Measurements from ENCODE around the gene LIF.

Gene LIF

GRCh38 chr22:30212996-30213441 is 33.5 kb downstream of the LIF start:
- H3K27me3 Mint-ChIP-seq (ENCODE audit: low read depth) = peaks cover 17% of the 10 kb centered on the region
- TF ChIP-seq CTCF (IDR thresholded peaks at IDR 0.05; ENCODE audit: unreplicated experiment in 3 of 3) = no peak
- no peak overlapping the region for H3K4me3 Mint-ChIP-seq
- peak overlapping the region in 1 of 3 experiments; percentile 33 for H3K27ac Mint-ChIP-seq
- no peaks in the 10 kb centered on the region for H3K9me3 Mint-ChIP-seq
- peaks cover 35% of the 10 kb centered on the region for H3K4me1 Mint-ChIP-seq
- no peaks in the 10 kb centered on the region for H3K36me3 Mint-ChIP-seq (ENCODE audit: low read depth)

- Mint-ChIP-seq H3K9me3 (no peaks in the 10 kb centered on the region), H3K36me3 (ENCODE audit: low read depth) (no peaks in the 10 kb centered on the region), H3K4me3 (no peak overlapping the region), H3K27ac (peak overlapping the region in 1 of 3 experiments; percentile 33), H3K27me3 (ENCODE audit: low read depth) (peaks cover 17% of the 10 kb centered on the region), H3K4me1 (peaks cover 34% of the 10 kb centered on the region)
- TF ChIP-seq CTCF (IDR thresholded peaks at IDR 0.05; ENCODE audit: unreplicated experiment in 3 of 3) = no peak
Measured at GRCh38 chr22:30212363-30212995, 34.1 kb downstream of the LIF start.

GRCh38 chr22:30211124-30211820 is 35.3 kb downstream of the LIF start:
- no peaks in the 10 kb centered on the region for H3K36me3 Mint-ChIP-seq (ENCODE audit: low read depth)
- H3K27ac Mint-ChIP-seq = peak overlapping the region in 2 of 3 experiments; percentile 14 to 52
- peaks cover 24% of the 10 kb centered on the region for H3K27me3 Mint-ChIP-seq (ENCODE audit: low read depth)
- H3K9me3 Mint-ChIP-seq = no peaks in the 10 kb centered on the region
- TF ChIP-seq CTCF (IDR thresholded peaks at IDR 0.05; ENCODE audit: unreplicated experiment in 3 of 3) = no peak
- no peak overlapping the region for H3K4me3 Mint-ChIP-seq
- peaks cover 44% of the 10 kb centered on the region for H3K4me1 Mint-ChIP-seq

GRCh38 chr22:30210235-30210909 is 36.2 kb downstream of the LIF start:
- Mint-ChIP-seq H3K9me3 (no peaks in the 10 kb centered on the region), H3K27me3 (ENCODE audit: low read depth) (peaks cover 20% of the 10 kb centered on the region), H3K4me1 (peaks cover 51% of the 10 kb centered on the region), H3K27ac (peak overlapping the region in 2 of 3 experiments; percentile 14 to 60), H3K36me3 (ENCODE audit: low read depth) (no peaks in the 10 kb centered on the region), H3K4me3 (no peak overlapping the region)
- TF ChIP-seq CTCF (IDR thresholded peaks at IDR 0.05; ENCODE audit: unreplicated experiment in 3 of 3) = no peak

GRCh38 chr22:30209642-30210041 is 36.9 kb downstream of the LIF start:
- Mint-ChIP-seq H3K27ac (peak overlapping the region in 2 of 3 experiments; percentile 95 to 100), H3K27me3 (ENCODE audit: low read depth) (peaks cover 18% of the 10 kb centered on the region), H3K9me3 (no peaks in the 10 kb centered on the region), H3K36me3 (ENCODE audit: low read depth) (no peaks in the 10 kb centered on the region), H3K4me1 (peaks cover 55% of the 10 kb centered on the region), H3K4me3 (no peak overlapping the region)
- TF ChIP-seq CTCF (IDR thresholded peaks at IDR 0.05; ENCODE audit: unreplicated experiment in 3 of 3) = no peak

All from nephron (organoid).